Lower leg skin (tissue), 4 donors: Measurements from ENCODE around the gene WDR55. TPM values are rescaled to one million over a fixed set of nuclear protein-coding genes. Genes with fewer than 3 reads are reported as not detected.
"Not testable (repeated sequence)": the region's sequence is repeated elsewhere in the genome, so short reads cannot be mapped to it uniquely, and the experiment has no call there.

Experiments
- DNase-seq, 2 donors: peaks; one replicate each; pipeline ENCODE4 v3.0.0-alpha.2; 2019; ENCODE audit warnings: low spot score in 2 of 2
- H3K4me3 ChIP-seq: fragments of 200-600 bp; sonication (generic); 2 replicates; pipeline ENCODE4 v1.5.1; 2017; ENCODE audit warnings: mild to moderate bottlenecking, low read depth; ENCODE audit not compliant: poor library complexity, severe bottlenecking
- POLR2A ChIP-seq, 2 donors: fragments of 450-650 bp; IDR thresholded peaks; one replicate each; pipeline ENCODE4 v1.6.1; 2016 to 2017; ENCODE audit warnings: antibody characterized with exemption in 2 of 2, mild to moderate bottlenecking in 1 of 2, moderate library complexity in 1 of 2
- WGBS, 2 donors: methylation state at CpG; one replicate each; pipeline ENCODE4 v1.1.5; 2018; 5-methylcytosine and 5-hydroxymethylcytosine counted together
- intact Hi-C: fragments of 100-400 bp; cut with DNase I; formaldehyde crosslinking; loops from one replicate; pipeline ENCODE4 v1.15.0; 2023; ENCODE audit warnings: low total_unique reads
- microRNA-seq, 2 donors: library from miRNA; unstranded; fragments of <30 nt; microRNA quantifications; one replicate each; pipeline ENCODE4, GENCODE V29; 2016; ENCODE audit warnings: borderline replicate concordance in 2 of 2, borderline number of aligned reads in 1 of 2
- total RNA-seq, 4 donors: library from RNA; depleted of rRNA; stranded (reverse); fragments of >200 nt; gene quantifications; one replicate each; pipeline ENCODE4 v1.1.0, GENCODE V29; 2016
- TF ChIP-seq, protein P1 (sequence below), 3 donors: fragments of 450-650 bp; IDR thresholded peaks; one replicate each; pipeline ENCODE4 v1.5.1; 2016; ENCODE audit warnings: antibody characterized with exemption in 3 of 3, mild to moderate bottlenecking in 3 of 3, moderate library complexity in 2 of 3

WDR55 gene
- total RNA-seq, 4 donors from 2014 or later: 19.7 to 26.1 (median 21.4) TPM

DNA sequence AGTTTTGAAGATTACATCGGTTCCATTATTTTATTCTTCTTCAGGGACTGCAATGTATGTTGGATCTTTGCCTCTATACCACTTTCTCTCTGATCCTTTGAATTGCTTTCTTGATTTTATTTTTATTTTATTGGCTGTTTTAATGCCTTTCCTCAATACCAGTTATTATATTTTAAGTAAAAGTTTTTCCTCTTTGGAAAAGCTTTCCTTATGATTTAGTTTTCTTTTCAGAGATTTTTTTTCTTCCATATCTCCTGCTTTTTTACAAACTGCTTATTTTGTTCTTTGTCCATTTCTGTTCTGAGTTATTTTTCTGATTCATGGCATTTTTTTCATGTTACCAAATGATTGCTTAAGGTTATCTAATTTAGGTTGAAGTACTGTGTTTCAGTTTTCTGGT, 47.1 kb downstream of the WDR55 start:
- 68 to 88% methylated on average over 1 of the region's 1 CpG for WGBS, 2 donors
- H3K4me3 ChIP-seq: no peak overlapping the region
- TF ChIP-seq, protein P1, sequence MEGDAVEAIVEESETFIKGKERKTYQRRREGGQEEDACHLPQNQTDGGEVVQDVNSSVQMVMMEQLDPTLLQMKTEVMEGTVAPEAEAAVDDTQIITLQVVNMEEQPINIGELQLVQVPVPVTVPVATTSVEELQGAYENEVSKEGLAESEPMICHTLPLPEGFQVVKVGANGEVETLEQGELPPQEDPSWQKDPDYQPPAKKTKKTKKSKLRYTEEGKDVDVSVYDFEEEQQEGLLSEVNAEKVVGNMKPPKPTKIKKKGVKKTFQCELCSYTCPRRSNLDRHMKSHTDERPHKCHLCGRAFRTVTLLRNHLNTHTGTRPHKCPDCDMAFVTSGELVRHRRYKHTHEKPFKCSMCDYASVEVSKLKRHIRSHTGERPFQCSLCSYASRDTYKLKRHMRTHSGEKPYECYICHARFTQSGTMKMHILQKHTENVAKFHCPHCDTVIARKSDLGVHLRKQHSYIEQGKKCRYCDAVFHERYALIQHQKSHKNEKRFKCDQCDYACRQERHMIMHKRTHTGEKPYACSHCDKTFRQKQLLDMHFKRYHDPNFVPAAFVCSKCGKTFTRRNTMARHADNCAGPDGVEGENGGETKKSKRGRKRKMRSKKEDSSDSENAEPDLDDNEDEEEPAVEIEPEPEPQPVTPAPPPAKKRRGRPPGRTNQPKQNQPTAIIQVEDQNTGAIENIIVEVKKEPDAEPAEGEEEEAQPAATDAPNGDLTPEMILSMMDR (IDR thresholded peaks at IDR 0.05): no peak
- no peak for TF ChIP-seq POLR2A (IDR thresholded peaks at IDR 0.05)
- intact Hi-C loops: no loop called here
- DNase-seq: no peak

DNA sequence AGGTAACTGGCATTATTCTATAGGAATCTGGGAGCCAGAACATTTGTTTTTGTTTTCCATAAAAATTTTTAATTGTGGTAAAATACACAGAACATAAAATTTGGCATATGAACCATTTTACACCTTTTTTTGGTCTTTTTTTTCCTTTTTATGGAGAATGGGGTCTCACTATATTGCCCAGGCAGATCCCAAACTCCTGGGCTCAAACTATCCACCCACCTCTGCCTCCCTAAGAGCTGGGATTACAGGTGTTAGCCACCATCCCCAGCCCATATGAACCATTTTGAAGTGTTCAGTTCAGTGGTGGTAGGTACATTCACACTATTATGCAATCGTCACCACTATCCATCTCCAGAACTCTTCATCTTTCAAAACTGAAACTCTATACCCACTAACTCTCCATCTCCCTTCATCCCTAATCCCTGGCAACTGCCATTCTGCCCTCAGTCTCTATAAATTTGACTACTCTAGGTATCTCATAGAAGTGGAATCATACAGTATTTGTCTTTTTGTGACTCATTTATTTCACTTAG, 48.9 kb downstream of the WDR55 start:
- no peak overlapping the region for H3K4me3 ChIP-seq
- DNase-seq: no peak
- WGBS, 2 donors: 90 to 93% methylated on average over 1 of the region's 1 CpG
- no peak for TF ChIP-seq POLR2A (IDR thresholded peaks at IDR 0.05)
- intact Hi-C loops: no loop called here

DNA sequence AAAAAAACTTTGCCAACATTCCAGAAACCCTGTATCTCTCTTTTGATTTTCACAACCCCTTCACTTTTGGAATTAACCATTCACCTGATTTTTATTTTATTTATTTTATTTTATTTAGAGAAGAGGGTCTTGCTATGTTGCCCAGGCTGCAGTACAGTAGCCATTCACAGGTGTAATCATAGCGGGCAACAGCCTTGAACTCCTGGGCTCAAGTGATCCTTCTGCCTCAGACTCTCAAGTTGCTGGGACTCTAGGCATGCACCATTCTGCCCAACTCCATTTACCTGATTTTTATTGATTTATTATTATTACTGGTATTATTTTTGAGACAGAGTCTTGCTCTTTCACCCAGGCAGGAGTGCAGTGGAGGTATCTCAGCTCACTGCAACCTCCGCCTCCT, 51.5 kb downstream of the WDR55 start:
- DNase-seq, intact Hi-C loops, H3K4me3 ChIP-seq: not testable (repeated sequence)
- 96 to 97% methylated on average over 2 of the region's 2 CpGs for WGBS, 2 donors

DNA sequence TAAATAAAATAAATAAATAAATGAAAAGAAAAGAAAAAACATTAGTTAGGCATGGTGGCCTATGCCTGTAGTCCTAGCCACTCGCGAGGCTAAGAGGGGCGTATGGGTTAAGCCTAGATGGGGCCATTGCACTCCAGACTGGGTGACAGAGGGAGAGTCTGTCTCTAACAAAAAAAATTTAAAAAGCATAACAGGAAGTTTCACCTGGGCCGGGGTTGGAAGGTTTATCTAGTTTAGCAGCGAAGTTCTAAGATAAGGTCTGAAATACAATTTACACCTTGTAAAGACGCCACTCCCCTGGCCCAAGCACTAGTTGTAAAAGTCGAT, 53.5 kb downstream of the WDR55 start:
- intact Hi-C loops: no loop called here
- WGBS, 2 donors: 83 to 84% methylated on average over 7 of the region's 7 CpGs
- H3K4me3 ChIP-seq: no peak overlapping the region
- no peak for DNase-seq
- TF ChIP-seq, protein P1 (IDR thresholded peaks at IDR 0.05): no peak
- TF ChIP-seq POLR2A (IDR thresholded peaks at IDR 0.05): no peak

DNA sequence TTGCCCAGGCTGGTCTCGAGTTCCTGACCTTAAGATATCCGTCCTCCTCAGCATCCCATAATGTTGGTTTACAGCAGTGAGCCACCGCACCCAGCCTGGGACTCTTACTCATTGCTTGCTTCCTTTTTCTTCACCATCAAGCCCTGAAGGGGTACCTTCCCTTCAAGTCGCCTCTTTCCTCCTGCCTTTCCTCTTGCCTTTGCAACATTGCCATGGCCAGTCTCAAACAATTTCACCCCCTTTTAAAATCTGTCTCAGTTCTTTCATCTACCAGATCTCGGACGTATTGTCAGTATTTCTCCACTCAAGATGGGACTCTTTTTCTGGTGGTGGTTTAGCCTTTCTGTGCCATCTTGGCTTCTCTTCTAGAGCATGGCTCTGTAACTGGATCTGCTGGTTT, 56.0 kb downstream of the WDR55 start:
- H3K4me3 ChIP-seq, intact Hi-C loops, DNase-seq: not testable (repeated sequence)
- WGBS, 2 donors: 58 to 64% methylated on average over 6 of the region's 6 CpGs

DNA sequence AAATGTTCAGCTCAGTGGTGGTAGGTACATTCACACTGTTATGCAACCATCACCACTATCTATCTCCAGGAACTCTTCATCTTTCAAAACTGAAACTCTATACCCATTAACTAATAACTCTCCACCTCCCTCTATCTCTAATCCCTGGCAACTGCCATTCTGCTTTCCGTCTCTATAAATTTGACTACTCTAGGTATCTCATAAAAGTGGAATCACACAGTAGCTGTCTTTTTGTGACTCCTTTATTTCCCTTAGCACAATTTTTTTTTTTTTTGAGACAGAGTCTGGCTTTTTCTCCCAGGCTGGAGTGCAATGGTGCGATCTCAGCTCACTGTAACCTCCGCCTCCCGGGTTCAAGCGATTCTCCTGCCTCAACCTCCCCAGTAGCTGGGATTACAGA, 56.7 kb downstream of the WDR55 start:
- DNase-seq, intact Hi-C loops, H3K4me3 ChIP-seq: not testable (repeated sequence)
- 80 to 87% methylated on average over 5 of the region's 5 CpGs for WGBS, 2 donors

Small RNA genes within 50 kb of the gene (microRNA-seq; reads per million reads assigned to microRNA genes)
- gene MIR3655: 0 to 1.7 reads per million in 2 donors

Other genes with a start within 250 kb of the WDR55 start
- 10 to 100 TPM; 19.2 to 32.1 (median 27.2) TPM for gene EIF4EBP3, start 117.2 kb upstream of the WDR55 start, total RNA-seq
- 10 to 100 TPM; 11.4 to 23.9 (median 14.6) TPM for gene SRA1, start 107.4 kb upstream of the WDR55 start, total RNA-seq
- 10 to 100 TPM; 14.0 to 23.7 (median 19.2) TPM for gene APBB3, start 100.3 kb upstream of the WDR55 start, total RNA-seq
- 10 to 100 TPM; 59.7 to 86.4 (median 68.2) TPM for gene SLC35A4, start 100.1 kb upstream of the WDR55 start, total RNA-seq
- gene CD14, start 31.7 kb upstream of the WDR55 start, total RNA-seq: 10 to 100 TPM; 14.9 to 22.1 (median 19.1) TPM
- gene TMCO6, start 25.5 kb upstream of the WDR55 start, total RNA-seq: 10 to 100 TPM; 60.3 to 99.8 (median 67.3) TPM
- 10 to 100 TPM; 39.4 to 57.6 (median 45.8) TPM for gene NDUFA2, start 17.3 kb upstream of the WDR55 start, total RNA-seq
- gene IK, start 17.1 kb upstream of the WDR55 start, total RNA-seq: 100 to 1,000 TPM in 1 of 4 donors, 10 to 100 TPM in 3; 64.1 to 105 (median 94.8) TPM
- gene DND1, start 8.7 kb downstream of the WDR55 start, total RNA-seq: under 1 TPM; 0.49 to 0.94 (median 0.69) TPM
- gene HARS1, start 26.5 kb downstream of the WDR55 start, total RNA-seq: 10 to 100 TPM; 71.9 to 90.6 (median 80.8) TPM
- gene HARS2, start 26.6 kb downstream of the WDR55 start, total RNA-seq: 10 to 100 TPM; 17.4 to 37.2 (median 31.8) TPM
- gene ZMAT2, start 35.5 kb downstream of the WDR55 start, total RNA-seq: 10 to 100 TPM; 28.2 to 48.6 (median 41.2) TPM
- gene PCDHA1, start 121.2 kb downstream of the WDR55 start, total RNA-seq: not detected
- not detected for gene PCDHA2, start 129.9 kb downstream of the WDR55 start, total RNA-seq
- under 1 TPM in 2 of 4 donors, not detected in 2; 0.05 to 0.13 TPM for gene PCDHA3, start 136.2 kb downstream of the WDR55 start, total RNA-seq
- gene PCDHA4, start 142.2 kb downstream of the WDR55 start, total RNA-seq: under 1 TPM in 3 of 4 donors, not detected in 1; 0.08 to 0.58 (median 0.23) TPM
- under 1 TPM in 3 of 4 donors, not detected in 1; 0.05 to 0.19 (median 0.10) TPM for gene PCDHA5, start 156.7 kb downstream of the WDR55 start, total RNA-seq
- gene PCDHA6, start 163.1 kb downstream of the WDR55 start, total RNA-seq: under 1 TPM in 2 of 4 donors, not detected in 2; 0.13 to 0.49 TPM
- gene PCDHA7, start 169.4 kb downstream of the WDR55 start, total RNA-seq: under 1 TPM in 1 of 4 donors, not detected in 3; 0.20 TPM
- under 1 TPM in 1 of 4 donors, not detected in 3; 0.22 TPM for gene PCDHA8, start 176.3 kb downstream of the WDR55 start, total RNA-seq
- gene PCDHA9, start 183.5 kb downstream of the WDR55 start, total RNA-seq: under 1 TPM in 2 of 4 donors, not detected in 2; 0.06 to 0.07 TPM
- 1 to 10 TPM in 1 of 4 donors, under 1 TPM in 3; 0.08 to 1.0 (median 0.55) TPM for gene PCDHA10, start 191.0 kb downstream of the WDR55 start, total RNA-seq
- under 1 TPM in 3 of 4 donors, not detected in 1; 0.17 to 0.94 (median 0.34) TPM for gene PCDHA11, start 204.1 kb downstream of the WDR55 start, total RNA-seq
- under 1 TPM in 3 of 4 donors, not detected in 1; 0.04 to 0.39 (median 0.25) TPM for gene PCDHA12, start 210.4 kb downstream of the WDR55 start, total RNA-seq
- gene PCDHA13, start 217.2 kb downstream of the WDR55 start, total RNA-seq: under 1 TPM in 3 of 4 donors, not detected in 1; 0.16 to 0.34 (median 0.30) TPM